GM18907 (cell line): ENCODE data around the gene OST4.
A peak's percentile ranks its signal among the peaks of the same experiment; 100 is the strongest.
"Not testable (repeated sequence)": the region's sequence is repeated elsewhere in the genome, so short reads cannot be mapped to it uniquely, and the experiment has no call there.

Experiments
- ATAC-seq: cut with Tn5 transposase; IDR thresholded peaks from one replicate; pipeline ENCODE4 v1.9.1; 2021; ENCODE audit warnings: mild to moderate bottlenecking, moderate library complexity; ENCODE audit not compliant: unreplicated experiment

The OST4 gene

DNA sequence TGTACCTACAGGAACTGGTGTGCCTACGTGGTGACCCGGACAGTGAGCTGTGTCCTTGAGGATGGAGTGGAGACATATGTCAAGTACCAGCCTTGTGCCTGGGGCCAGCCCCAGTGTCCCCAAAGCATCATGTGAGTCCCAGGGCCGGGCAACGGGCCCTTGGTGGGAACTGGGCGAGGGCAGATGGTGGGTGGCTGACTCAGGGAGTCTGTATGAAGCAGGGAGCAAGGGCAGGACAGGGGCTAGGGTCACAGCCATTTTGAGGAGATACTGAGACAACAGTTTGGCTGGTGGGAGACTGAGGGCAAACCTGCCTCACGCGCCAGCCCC lies 8.7 kb upstream of the OST4 start:
- ATAC-seq = no peak

DNA sequence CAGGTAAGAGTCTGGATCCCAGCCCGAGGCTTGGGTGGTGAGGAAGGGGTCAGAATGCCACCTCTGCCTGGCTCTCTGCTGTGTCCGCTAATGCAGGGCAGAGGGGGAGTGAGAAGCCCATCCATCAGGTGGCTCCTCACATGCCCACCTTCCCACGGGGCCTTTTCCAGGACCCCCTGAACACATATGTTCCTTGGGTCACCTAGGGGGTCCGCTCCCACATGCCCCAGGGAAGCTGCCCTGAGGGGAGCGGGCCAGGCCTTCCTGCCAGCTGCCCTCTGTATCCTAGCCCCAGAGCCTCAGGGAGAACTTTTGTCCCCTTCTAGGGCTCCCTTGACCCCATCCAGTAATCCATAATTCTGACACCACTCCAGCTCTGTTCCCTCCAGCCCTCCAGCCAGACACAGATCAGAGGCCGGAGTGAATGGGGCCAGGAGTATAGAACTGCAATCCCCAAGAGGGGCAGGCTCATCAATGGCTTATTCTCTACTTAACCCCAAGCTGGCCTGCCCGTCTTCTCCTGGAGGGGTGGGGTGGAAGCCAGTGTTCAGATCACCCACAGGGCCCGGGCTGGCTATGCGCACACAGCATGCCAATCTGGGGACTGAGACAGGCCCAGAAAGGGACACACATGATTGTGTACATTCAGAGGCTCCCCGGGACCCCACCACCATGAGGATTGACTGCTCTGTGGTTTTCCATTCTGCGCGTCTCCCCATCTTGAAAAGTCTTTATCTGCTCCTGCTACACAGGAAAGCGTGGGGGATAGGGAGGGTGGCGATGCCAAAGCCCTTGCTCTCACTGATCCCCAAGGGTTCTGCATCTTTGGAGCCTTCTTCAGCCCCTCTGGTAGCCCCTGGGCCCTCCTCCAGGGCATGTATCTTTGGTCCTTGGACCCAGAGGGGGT lies 8.0 kb upstream of the OST4 start:
- ATAC-seq = no peak

DNA sequence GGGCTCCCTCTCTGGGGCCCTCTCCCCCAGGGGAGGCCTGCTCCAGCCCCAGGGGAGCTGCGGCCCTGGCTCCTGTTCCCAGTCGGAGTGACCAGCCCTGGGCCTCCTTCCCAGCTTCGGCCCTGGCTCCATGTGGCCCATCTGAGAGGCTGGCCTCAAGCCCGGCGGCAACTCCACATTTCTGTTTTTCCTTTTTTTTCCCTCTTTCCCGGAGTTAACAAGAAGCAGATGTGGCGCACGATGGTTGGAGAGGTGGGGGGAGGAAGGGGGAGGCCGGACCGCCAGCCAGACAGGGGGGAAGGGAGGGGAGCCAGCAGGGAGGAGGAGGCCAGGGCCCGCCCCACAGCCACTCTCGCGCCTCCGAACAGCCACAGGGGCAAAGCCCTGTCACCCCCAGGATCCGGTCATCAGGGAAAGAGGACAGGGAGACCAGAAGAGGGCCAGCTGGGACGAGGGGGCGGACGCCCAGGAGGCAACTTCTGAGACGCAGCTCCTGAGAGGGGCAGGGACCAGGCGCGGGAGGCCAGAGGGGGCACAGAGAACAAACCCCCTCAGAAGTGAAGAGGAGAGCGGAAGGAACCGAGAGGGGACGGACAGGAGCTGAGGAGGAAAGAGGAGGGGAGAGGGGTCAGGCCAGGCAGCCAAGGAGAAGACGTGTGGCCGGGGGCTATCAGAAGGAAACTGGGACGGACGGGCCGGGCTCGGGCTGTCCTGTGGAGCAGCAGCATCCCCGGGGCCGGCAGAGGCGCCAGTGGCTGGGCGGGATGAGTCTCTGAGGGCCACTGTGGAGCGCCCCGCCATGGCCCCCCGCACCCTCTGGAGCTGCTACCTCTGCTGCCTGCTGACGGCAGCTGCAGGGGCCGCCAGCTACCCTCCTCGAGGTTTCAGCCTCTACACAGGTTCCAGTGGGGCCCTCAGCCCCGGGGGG lies 7.1 kb upstream of the OST4 start, which contains the start of gene EMILIN1:
Gene EMILIN1 (plus strand): TSS at position 349 of the 928 bp plus-strand sequence. CDS start 451 bp downstream, at position 800.
- ATAC-seq = no peak

DNA sequence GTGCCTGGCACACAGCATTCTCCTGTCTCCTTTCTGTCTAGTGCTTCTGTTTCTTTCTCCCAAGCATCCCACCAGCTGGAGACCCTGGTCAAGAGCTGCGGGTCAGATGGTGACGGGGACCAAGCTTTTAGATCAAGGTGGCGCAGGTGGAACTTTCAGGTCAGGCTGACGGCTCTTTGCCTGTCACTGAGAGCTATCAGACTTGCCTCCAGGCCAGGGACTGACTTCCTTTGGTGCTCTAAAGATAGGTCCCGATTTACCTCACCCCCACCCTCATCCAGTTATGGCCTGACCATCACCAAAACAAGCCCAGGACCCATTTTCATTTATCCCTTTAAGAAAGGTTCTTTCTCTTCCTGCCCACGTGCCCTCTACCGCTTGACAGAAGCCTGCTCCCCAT lies 5.8 kb upstream of the OST4 start:
- no peak for ATAC-seq

DNA sequence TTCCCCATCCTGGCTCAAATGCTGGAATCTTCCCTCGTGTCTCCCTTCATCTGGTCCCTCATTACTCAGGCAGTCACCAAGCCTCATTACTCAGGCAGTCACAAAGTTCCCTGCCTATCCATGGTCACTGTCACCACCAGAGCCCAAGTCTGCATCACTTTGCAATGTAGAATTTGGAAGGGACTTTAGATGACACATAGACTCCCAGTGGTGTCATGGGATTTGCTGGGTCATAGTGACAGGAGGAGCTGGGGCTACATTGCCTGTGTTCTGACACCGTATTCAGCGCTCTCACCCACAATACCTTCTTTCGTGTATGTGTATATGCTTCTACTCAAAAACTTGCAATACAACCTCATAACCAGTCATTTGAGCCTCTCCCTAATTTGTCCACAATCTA lies 4.9 kb upstream of the OST4 start:
- no peak for ATAC-seq

DNA sequence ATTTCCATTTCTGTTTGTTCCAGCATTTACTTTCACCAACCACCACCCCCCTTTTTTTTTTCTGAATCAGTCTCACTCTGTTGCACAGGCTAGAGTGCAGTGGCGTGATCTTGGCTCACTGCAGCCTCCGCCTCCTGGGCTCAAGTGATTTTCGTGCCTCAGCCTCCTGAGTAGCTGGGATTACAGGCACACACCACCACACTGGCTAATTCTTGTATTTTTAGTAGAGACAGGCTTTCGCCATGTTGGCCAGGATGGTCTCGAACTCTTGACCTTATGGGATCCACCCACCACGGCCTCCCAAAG lies 4.1 kb upstream of the OST4 start:
- ATAC-seq = not testable (repeated sequence)

DNA sequence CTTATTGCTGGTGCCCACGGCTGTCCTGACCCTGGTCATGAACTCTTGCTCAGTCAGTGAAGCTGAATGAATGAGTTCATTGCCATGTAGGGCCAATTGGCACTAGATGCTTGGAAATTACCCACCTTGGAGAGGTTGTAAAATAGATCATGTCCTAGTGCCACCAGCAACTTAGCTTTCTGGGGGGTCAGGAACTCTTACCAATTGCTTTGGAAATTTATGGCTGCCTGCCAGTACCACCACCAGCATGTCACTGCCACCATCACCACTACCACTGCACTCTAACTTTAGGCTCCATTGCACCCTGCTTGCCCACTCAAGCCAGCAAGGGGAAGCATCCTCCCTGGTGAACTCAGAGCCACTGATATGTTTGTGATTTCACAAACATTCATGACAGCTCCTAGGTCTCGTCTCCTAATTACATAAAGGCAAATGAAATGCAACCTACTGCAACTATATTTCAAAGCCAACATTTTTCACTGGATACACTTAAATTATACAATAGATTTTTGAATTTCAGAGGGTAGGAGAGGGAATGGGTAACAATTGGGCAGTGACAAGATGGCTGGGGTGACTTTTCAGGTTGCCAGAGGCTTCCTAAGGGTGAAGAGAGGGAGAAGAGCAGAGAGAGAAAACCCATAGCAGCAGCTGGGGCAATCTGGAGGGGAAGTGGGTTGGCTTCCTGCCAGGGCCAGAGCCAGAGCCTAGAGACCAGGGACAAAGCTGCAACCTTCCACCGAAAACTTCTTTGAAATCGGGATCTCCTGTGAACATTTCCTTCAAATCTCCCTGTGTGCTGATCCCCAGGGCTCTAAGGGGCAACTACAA lies 3.5 kb upstream of the OST4 start:
- ATAC-seq = no peak

DNA sequence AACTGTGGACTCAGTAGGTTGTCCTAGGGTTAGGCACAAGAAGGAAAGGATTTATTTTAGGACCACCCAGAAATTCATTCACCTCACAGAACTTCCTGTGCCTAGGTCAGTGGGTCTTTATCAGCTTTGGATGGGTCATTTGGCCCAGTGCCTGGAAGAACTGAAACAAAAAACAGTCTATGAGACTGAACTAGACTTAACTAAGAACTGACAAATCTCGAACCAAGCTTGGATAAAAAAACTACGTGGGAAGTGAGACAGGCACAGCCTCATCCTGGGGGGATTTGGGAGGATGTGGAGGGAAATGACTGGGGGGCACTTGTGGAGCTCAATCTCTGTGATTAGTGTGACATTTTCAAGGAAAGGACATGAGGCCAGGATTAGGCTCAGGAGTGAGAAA lies 2.3 kb upstream of the OST4 start:
- no peak for ATAC-seq

DNA sequence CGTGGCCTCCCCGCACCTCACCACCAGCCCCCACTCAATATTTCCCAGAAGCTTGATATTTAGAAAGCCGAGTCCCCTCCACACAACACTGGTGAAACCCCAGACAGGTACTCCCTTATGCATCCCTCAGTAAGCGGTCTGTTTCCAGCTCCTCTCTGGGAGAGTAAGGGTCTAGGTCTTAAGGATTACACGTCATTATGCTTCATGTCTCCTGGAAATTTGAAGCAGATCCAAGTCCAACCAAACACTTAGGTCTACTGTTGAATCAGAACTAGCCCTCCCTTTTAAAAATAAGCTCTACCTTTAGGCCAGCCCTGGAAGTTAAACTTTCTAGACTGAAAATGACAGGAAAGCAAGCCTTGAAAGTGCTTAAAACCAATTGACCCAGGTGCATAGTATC lies 1.5 kb upstream of the OST4 start:
- no peak for ATAC-seq

DNA sequence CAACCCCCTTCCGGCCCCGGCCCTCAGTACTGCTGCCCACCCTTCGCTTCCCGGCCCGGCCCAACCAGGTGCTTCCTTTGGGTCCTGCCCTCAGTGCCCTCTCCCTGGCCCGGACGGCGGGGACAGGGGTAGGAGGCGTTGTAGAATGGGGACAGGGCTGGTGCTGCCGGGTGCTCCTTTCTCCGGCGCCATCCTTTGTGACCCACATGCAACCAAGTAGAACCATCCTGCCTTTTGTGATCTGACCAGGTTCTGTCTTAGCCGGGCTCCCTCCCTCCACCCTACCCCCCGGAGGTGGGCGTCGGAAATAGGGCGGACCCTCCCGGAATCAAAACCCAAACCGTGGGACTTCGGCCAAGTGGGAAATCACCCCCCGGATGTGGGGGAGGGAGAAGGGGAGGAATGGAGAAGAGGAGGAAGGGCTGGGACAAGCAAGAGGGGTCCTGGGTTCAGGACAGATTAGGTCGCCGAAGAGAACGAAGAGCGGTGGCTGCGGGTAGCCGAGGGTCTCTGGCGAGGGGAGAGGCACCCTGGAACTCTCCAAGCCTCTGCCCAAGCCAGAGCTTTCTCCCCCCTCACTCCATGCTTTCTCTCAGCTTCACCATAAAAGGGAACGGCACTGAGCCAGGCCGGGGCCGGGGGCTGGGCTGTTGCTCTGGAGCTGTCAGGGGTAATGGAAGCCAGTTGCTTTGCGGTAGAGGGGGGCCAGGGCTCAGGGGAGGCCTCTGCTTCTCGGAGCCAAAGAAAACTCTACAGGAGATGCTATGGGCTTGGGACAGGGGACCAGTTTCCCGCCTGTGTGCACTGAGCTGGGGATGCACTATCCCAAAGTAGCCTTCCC lies 756 bp upstream of the OST4 start:
- peak; percentile 11 for ATAC-seq

DNA sequence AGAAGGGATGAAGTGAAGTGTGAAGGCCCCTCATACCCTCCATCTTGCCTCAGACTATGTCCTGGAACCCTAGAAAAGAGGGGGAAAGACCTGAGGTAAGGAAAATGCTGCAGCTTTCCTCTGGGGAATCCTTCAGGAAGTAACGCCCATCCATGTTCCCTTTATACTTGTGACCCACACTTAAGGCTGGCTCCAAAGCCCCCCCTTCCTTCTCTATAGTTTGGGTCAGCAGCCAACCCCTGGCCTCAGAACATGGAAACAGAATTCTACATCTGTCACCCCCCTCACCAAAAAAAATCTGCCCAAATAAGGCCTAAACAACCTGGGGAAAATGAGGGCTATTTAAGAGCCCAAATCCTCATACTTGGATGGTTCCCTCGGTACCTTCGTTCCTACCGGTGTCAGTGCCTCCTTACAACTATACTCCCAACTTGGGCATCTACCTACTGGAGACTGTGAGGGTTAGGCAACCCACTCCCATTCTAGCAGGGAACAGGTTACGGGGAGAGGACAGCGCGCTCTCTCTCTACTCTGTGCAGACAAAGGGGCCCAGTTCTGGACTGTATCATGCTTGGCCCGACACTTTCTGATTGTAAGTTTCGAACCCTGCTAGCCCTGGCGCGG lies 689 bp downstream of the OST4 start:
- ATAC-seq = no peak

DNA sequence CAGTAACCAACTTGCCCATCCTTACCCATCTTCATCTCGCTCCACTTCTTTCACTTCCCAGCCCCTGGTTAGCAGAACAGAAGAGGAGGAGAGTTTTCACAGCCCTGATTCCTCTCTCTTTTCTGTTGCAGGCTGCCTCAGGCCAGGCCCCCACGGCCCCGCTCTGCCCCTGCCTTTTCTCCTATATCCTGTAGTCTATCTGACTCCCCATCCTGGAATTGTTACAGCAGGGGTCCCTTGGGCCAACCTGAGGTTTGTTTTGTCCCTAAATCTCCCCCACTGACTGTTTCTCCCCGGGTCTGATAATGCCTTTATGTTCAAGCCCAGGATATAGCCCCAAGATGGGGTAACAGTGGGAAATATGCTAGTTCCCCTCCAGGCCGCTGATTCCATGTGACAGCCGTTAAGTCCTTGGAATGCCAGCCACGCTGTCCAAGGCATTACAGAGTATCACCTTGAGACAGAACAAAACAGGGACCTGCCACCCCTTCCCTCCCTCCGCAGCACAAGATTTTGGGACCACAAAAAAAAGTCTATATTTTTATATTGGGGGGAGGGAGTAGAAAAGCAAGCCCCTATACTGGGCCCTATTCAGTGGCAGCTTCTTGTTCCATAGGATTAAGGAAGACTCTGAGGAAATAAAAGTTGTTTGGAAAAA lies 1.4 kb downstream of the OST4 start:
- ATAC-seq = no peak

DNA sequence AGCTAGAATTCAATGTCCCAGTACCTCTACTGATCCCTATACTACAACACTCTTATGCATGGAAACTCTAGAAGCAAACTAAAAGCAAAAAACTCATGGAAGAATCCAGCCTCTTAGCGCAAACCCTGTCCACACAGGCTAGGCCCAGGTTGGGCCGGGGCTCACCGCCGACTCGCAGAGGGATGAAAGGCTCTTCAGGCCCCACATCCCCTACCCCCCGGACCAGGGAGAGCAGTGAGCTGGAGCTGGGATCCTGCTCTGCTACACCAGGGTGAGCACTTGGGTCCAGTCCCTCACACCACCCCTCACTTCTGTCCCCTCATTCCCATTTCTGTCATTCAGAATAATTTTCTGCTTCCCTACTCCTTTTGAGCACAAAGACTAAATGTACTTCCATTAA lies 2.0 kb downstream of the OST4 start:
- no peak for ATAC-seq

DNA sequence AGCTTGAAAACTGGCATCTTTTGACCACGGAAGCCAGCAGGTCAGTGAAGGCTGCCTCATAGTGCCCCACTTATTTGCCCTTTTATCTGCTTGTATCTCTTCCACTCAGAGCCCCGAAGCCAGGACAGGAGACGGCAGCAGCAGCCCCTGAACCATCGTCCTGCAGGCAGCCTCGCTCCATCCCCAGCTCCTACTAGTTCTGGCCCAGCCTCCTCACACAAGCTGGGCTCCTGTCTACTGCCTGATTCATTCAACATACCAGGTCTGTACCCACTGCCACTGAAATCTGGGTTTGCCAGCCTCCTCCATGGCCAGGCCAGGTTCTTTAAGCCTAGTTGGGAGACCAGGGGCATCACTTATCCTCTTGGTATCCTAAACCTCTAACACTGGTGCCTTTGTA lies 4.1 kb downstream of the OST4 start:
- ATAC-seq = no peak

DNA sequence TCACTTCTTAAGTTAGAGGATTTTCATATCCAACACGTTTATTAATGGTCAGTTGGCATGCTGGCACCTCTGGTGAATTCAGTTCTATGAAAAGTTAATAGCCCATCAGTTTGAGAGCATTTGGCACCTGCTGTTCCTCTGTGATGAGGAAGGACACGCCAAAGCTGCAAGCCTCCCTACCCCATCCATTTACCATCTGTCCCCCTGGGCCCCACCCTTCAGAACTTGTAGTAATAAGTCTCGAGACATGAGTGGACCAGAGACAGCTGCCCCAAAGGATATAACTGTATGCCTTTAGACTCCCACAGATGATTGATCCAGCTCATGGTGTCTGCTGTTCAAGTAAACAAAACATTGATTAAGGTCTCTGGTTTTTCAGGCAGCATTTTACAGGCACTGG lies 6.3 kb downstream of the OST4 start:
- ATAC-seq = no peak

DNA sequence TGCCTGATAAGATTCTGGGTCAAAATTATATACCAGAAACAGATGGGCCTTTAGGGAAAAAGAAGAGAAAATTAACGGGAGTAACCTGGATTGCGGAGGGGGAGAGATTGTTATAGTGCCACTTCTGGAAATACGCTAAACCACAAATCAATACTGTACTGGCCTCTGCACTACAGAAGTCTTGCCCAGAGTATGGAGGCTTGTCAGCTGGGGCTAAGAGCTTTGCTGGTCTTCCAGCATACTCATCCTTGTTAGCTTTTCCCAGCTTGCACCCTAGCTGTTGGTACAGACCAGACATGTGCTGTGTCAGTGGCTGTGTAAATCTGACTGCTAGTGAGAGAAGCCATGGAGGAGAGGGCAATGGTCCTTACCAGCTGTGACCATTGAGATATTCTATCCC lies 11.1 kb downstream of the OST4 start:
- ATAC-seq = no peak

DNA sequence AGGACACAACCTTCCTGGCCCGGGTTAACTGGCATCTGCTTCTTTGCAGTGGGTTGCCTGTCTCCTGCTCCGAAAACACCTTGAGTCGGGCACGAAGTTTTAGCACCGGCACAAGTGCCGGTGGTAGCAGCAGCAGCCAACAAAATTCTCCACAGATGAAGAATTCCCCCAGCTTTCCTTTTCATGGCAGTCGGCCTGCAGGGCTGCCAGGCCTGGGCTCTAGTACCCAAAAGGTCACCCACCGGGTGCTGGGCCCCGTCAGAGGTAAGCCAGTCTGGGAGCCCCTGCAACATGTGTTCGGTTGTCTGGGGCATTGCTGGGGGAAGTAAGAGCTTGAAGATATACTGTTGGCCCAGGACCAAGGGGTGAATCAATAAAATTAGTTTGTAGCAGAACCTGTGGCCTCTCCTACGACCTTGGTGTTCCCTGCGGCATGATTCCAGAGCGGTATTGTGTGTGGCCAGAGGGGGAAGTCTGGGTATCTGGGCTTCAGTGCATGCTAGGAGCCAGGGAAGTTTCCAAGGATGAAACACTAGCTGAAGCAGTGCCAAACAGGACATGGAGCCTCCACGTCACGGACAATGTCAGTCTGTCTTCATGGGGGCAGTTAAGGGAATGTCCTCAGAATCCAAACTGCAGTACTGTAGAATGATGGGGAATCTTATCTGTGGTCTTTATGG lies 12.2 kb downstream of the OST4 start:
- ATAC-seq = no peak

DNA sequence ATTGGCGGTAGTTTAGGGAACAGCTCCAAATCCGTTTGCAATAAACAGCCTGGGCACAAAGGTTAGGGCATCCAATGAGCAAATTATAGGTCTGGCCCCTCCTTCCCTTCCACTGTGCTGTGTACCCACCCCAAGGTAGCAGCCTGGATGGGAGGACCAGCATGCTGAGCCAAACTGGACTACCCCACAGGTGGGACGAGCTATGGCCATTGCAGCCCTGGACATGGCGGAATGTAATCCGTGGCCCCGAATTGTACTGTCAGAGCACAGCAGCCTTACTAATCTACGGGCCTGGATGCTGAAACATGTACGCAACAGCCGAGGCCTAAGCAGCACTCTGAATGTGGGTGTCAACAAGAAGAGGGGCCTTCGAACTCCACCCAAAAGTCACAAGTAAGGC lies 13.2 kb downstream of the OST4 start:
- no peak for ATAC-seq

DNA sequence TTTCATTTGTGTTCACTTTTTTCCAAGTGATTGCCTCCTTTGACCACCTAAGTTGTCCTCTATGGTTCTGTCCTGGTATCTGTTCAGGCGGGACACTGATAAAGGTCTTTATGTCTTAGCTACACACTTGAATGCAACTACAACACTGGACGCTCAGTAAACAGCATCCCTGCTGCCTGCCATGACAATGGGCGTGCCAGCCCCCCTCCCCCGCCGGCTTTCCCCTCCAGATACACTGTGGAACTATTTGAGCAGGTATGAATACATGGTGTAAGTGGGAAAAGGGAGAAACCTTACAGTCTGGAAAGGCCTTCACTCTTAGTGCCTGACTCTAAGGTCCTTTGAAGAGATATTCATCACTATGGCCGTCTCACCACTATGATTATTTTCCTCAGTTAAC lies 14.3 kb downstream of the OST4 start:
- no peak for ATAC-seq
